ENCODE data around the gene NDNF.

The NDNF gene

DNA sequence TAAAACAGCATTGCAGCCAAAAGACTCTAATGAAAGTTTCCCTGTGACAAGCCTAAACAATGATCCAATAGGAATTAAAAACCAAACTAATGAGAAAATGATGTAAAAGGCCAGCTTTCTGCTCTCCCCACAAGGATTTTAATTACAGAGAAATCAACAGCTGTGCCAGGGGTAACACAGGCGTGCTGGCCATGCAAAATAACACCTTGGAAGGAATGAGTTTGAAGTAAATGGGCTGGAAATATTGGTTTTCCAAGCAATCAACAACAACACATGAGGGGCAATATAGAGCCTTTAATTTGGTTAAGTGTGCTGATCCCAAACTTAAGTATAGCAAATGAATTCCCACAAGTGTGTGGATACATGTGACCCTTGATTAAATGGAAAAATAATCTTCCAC is 56.9 kb downstream of the NDNF start:
- DNase-seq (ENCODE audit: low read depth in 3 of 3, low spot score in 1 of 3): no peak

DNA sequence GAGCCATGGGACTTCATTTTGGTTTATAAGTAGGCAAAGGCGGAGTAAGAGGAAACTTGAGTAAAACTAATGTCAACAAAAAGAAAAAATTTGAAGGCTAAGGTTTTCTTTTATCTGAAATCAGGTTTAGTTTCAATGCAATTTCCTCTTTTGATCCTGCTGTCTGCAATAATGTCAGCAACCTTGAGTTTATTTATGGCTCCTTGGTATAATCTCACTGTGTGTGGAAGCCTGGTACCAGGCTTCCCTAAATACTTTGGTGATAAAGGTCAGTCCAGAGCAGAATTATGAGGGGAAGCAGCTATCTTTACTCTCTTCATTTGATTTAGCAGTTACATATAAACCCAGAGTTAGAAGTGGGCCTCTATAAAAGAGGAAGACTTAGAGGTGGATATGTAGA is 57.8 kb downstream of the NDNF start:
- no peak for DNase-seq (ENCODE audit: low read depth in 3 of 3, low spot score in 1 of 3)

DNA sequence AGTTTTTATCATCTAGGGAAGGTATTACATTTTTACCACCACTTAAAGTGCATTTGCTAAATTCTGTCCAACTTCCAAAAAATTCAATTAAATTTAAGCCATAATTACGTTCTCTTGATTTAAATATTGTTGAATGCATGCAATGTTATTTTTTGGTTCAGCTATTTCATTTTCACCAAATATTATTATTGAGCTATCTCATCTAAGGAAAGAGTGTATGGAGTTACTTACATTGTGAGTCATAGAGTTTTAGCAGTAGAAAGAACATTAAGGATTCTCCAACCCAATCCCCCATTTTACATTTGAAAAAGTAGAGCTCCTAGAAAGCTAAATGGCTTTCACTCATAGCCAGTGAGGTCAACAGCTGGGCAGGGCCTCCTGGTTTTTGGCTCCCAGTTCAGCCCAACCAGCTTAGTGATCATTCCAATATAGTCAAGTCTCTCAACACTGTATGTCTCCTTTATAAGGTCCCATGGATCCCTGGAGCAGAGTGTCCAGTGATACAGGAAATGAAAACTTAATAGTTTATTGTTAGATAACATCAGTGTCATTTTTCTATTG is 60.5 kb downstream of the NDNF start:
- DNase-seq (ENCODE audit: low read depth in 3 of 3, low spot score in 1 of 3): no peak

DNA sequence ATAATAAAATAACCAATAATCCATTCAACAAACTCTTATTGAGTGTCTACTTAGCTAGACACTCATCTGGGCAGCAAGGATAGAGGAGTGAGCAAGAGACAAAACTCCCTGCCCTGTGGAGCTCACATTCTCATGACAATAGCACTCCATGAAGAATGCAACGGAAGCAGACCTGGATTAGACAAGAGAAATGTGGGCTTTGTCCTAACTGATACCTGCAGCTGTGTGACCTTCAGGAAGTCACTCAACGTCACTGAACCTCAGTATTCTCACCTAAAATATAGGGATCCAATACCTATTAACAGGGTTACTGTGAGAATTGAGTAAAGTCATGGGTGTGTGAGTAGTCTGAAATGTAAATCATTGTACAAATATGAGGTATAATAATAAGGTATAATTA is 61.2 kb downstream of the NDNF start:
- no peak for DNase-seq (ENCODE audit: low read depth in 3 of 3, low spot score in 1 of 3)

DNA sequence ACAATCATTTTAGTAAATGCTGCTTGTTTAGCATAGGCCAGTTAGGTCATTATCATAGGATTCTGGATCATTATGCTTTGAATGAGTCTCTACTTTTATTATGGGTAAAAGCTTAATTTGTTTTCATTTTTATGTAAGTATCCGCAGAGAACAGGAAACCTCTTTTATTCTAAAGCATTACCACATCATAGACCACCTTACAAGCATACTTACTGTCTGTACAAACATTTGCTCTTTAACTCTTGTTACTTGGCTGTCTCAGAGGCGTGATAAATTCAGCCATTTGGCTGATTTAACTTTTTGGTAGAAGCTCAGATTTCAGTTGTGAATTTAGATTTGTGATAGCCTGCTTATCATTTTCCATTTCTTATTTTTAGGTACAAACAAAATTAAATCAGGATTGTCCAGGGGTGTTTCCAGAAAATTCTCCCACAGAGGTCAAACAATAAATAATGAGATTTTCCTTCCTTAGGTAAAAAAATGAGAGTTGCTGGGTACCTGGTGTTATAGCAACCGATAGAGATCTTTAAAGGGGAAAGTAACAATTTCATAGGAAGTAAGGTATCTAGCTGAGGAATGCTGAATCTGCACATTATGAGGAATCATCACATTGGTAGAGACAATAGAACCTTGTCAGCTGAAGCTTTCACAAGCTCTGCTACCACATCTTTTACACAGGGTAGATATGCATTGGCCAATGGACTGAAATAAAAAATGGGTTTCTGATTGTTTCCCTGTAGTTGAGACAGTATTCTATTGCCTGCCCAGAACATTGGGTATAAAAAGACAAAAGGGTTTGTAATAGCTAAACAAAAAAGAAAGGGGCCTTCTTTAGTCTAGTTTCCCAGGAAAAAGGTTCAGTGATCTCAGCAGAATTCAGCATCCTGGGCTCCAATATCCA is 62.5 kb downstream of the NDNF start:
- DNase-seq (ENCODE audit: low read depth in 3 of 3, low spot score in 1 of 3): no peak

DNA sequence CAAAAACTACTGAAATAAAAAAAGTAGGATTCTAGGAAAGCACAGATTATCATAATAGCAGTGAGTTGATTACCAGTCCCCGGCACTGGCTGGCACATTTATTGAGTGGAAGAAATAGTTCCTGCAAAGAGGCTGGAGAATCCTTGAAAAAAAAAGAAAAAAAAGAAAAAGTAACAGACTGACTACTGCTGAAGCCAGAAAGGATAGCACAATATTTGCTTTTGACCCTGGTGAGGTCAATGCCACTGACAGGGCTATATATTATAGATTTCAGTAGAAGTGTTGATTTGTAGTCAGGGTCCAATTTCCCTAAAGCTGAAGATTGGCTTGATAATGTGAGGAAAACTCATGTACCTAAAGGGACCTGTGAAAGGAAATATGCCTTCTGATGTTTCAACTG is 64.7 kb downstream of the NDNF start:
- DNase-seq (ENCODE audit: low read depth in 3 of 3, low spot score in 1 of 3): no peak

DNA sequence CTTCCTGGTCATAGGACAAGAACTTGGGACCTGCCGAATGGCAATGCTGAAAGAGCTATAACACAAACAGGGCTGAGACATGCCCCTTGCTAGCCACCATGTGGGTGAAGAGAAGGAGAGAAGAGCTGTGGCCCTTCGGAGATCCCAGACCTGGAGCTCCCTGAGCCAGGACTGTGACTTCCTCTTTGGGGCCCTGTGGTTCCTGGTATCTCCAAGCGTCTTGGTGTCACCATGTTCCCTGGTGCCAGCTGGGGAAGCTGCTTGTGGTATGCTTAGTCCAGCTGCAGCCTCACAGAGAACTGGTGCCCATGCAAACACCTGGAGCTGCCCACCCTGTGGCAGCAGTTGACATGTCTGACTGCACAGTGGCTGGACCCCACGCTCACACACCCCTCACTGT is 68.5 kb downstream of the NDNF start:
- DNase-seq (ENCODE audit: low read depth in 3 of 3, low spot score in 1 of 3): no peak

DNA sequence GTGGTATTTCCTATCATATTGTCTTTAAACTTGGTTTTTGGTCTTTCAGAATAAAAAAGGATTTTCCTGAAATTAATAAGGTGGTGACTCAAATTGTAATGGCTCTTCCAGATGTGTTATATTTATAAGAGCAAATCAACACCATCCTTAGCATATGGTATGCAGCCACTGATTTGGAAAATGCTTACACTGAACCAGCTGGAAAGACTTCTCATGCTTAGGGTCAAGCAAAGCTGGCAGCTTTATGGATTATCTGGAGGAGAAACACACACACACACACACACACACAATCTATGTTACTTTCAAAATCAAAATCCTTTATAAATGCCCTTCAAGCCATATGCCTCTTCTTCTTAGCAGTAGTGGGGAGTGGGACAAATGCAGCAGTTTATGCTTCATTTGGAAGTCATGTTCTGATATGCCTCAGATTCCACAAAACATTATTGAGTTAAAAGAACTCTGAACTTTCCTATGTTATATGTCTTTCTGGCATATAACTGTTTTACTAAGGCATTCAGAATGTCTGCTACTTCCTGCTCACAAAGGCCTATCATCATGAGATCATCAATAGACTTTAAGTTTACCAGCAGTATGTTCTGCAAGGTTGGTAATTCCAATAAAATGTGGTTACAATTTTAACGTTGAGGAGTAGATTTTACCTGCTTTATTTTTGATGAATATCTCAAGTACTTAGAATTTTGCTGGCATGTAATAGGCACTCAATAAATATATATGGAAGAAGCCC is 76.9 kb downstream of the NDNF start:
- DNase-seq (ENCODE audit: low read depth in 3 of 3, low spot score in 1 of 3): no peak

DNA sequence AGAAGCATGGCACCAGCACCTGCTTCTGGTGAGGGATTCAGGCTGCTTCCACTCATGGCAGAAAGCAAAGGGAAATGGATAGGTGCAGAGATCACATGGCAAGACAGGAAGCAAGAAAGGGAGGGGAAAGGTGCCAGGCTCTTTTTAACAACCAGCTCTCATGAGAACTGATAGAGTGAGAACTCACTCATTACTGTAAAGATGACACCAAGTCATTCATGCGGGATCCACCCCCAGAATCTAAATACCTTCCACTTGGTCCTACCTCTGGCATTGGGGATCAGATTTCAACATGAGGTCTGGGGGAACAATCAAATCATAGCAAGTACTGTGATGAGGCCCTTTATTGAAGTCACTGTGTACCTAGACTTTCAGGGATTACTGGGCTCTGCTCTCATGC is 77.8 kb downstream of the NDNF start:
- DNase-seq (ENCODE audit: low read depth in 3 of 3, low spot score in 1 of 3): no peak

DNA sequence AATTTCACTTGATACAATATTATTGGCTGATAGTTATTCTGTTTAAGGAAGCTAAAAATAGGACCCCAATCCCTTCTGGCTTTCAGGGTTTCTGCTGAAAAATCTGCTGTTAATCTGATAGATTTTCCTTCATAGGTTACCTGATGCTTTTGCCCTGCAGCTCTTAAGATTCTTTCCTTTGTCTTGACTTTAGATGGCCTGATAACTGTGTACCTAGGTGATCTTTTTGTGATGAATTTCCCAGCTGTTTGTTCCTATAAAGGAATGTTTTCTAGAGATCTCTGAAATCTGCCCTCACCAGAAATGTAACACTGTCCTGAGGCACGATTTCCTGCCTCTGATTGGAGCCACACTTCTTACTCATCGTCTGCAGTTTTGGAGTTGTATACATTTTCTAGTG is 80.5 kb downstream of the NDNF start:
- DNase-seq (ENCODE audit: low read depth in 3 of 3, low spot score in 1 of 3): no peak

DNA sequence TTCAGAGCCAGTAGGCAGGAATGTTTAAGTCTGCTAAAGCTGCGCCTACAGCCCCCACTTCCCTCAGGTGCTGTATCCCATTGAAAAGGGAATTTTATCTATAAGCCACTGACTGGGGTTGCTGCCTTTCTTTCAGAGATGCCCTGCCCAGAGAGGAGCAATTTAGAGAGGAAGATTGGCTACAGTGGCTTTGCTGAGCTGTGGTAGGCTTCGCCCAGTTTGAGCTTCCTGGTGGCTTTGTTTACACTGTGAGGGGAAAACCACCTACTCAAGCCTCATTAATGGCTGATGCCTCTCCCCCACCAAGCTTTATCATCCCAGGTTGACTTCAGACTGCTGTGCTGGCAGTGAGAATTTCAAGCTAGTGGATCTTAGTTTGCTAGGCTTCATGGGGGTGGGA is 82.1 kb downstream of the NDNF start:
- DNase-seq (ENCODE audit: low read depth in 3 of 3, low spot score in 1 of 3): no peak

Data from stimulated activated CD4-positive, alpha-beta T cell treated with anti-CD3 and anti-CD28 coated beads, TNF-alpha, amount 100 ng/mL, for 1 hour (primary cell).